ENCODE data around the gene PRMT3.
"Not testable (repeated sequence)": the region's sequence is repeated elsewhere in the genome, so short reads cannot be mapped to it uniquely, and the experiment has no call there.

Gene PRMT3

GRCh38 chr11:20387261-20388095 is at the start of gene PRMT3:
Gene PRMT3, plus strand, starts transcription at chr11:20387716. Its CDS starts 31 bp downstream, at chr11:20387747.
- peak; percentile 85 for DNase-seq

- DNase-seq = no peak
Measured at GRCh38 chr11:20342347-20343141, 45.0 kb upstream of the PRMT3 start.

- DNase-seq = no peak
Measured at GRCh38 chr11:20351136-20351535, 36.4 kb upstream of the PRMT3 start.

GRCh38 chr11:20351751-20352262 is 35.7 kb upstream of the PRMT3 start:
- no peak for DNase-seq

- no peak for DNase-seq
Measured at GRCh38 chr11:20353829-20354434, 33.6 kb upstream of the PRMT3 start.

- no peak for DNase-seq
Measured at GRCh38 chr11:20355221-20356219, 32.0 kb upstream of the PRMT3 start.

GRCh38 chr11:20357150-20357549 is 30.4 kb upstream of the PRMT3 start:
- no peak for DNase-seq

GRCh38 chr11:20360650-20361049 is 26.9 kb upstream of the PRMT3 start:
- no peak for DNase-seq

- no peak for DNase-seq
Measured at GRCh38 chr11:20362481-20362880, 25.0 kb upstream of the PRMT3 start.

- no peak for DNase-seq
Measured at GRCh38 chr11:20363149-20363499, 24.4 kb upstream of the PRMT3 start.

GRCh38 chr11:20363500-20364340 is 23.8 kb upstream of the PRMT3 start, which contains the start of gene HTATIP2:
Gene HTATIP2, plus strand, starts transcription at chr11:20363714. Its CDS starts 524 bp downstream, at chr11:20364238.
- no peak for DNase-seq

- no peak for DNase-seq
Measured at GRCh38 chr11:20364341-20364792, 23.1 kb upstream of the PRMT3 start.

- DNase-seq = not testable (repeated sequence)
Measured at GRCh38 chr11:20365465-20365864, 22.1 kb upstream of the PRMT3 start.

GRCh38 chr11:20367313-20367948 is 20.1 kb upstream of the PRMT3 start:
- no peak for DNase-seq

- no peak for DNase-seq
Measured at GRCh38 chr11:20368438-20368837, 19.1 kb upstream of the PRMT3 start.

GRCh38 chr11:20369826-20370225 is 17.7 kb upstream of the PRMT3 start:
- no peak for DNase-seq

- no peak for DNase-seq
Measured at GRCh38 chr11:20372081-20372626, 15.4 kb upstream of the PRMT3 start.

- no peak for DNase-seq
Measured at GRCh38 chr11:20373147-20373546, 14.4 kb upstream of the PRMT3 start.

- DNase-seq = no peak
Measured at GRCh38 chr11:20373568-20374209, 13.8 kb upstream of the PRMT3 start.
